H1 (cell line): ENCODE data around the gene EYA2. TPM values are rescaled to one million over a fixed set of nuclear protein-coding genes. Genes with fewer than 3 reads are reported as not detected.

Source experiments
- CTCF ChIA-PET: fragments of 300-600 bp; sonication (Branson Sonifier 250); formaldehyde crosslinking; loops from one replicate; lab custom pipeline; 2021; ENCODE audit not compliant: partially characterized antibody; lab: Charles Lee
- POLR2A ChIA-PET: fragments of 300-600 bp; sonication (Branson Sonifier 250); formaldehyde crosslinking; loops from one replicate; lab custom pipeline; 2021; ENCODE audit warnings: inconsistent platforms; ENCODE audit not compliant: partially characterized antibody; lab: Charles Lee
- DNase-seq, 2 experiments: peaks; one replicate each; pipeline versions ENCODE4 v3.0.0 to v3.0.0-alpha.2; 2010 to 2022; ENCODE audit warnings: low spot score in 2 of 2, low read depth in 1 of 2, mixed read lengths in 1 of 2
- FAIRE-seq: peaks from 2 replicates; lab custom pipeline; 2011; peaks lifted over from hg19 to GRCh38; lab: Jason Lieb, UNC
- H2AFZ ChIP-seq: 2 replicates; pipeline ENCODE4 v1.8.1; 2012; ENCODE audit warnings: low read length, inconsistent platforms
- H2AK5ac ChIP-seq: 2 replicates; pipeline ENCODE4 v1.6.1; 2013; ENCODE audit warnings: low read depth, low read length
- H2BK120ac ChIP-seq: replicated peaks from 2 replicates; pipeline ENCODE3; 2013; ENCODE audit warnings: low read depth, low read length, inconsistent platforms
- H2BK12ac ChIP-seq: 2 replicates; pipeline ENCODE4 v1.6.1; 2013; ENCODE audit warnings: low read depth, low read length
- H2BK15ac ChIP-seq: 2 replicates; pipeline ENCODE4 v1.6.1; 2013; ENCODE audit warnings: low read length
- H2BK20ac ChIP-seq: 2 replicates; pipeline ENCODE4 v1.6.1; 2013; ENCODE audit warnings: low read length
- H2BK5ac ChIP-seq: 2 replicates; pipeline ENCODE4 v1.6.1; 2013; ENCODE audit warnings: low read depth, low read length
- H3K14ac ChIP-seq: 2 replicates; pipeline ENCODE4 v1.6.1; 2013; ENCODE audit warnings: inconsistent platforms; ENCODE audit not compliant: insufficient read length
- H3K18ac ChIP-seq: 2 replicates; pipeline ENCODE4 v1.6.1; 2013; ENCODE audit warnings: low read length; ENCODE audit errors: extremely low read depth
- H3K23ac ChIP-seq: 2 replicates; pipeline ENCODE4 v1.6.1; 2013; ENCODE audit warnings: inconsistent platforms; ENCODE audit not compliant: insufficient read length
- H3K23me2 ChIP-seq: 2 replicates; pipeline ENCODE4 v1.6.1; 2013; ENCODE audit warnings: low read depth, low read length
- H3K27ac ChIP-seq: 2 replicates; pipeline ENCODE4 v1.6.1; 2011; ENCODE audit warnings: low read depth, low read length, inconsistent platforms
- H3K27me3 ChIP-seq, 4 experiments: replicated peaks in 1 of 4; 1 replicate in 1 of 4; 2 replicates in 3 of 4; pipeline versions ENCODE4 v1.6.1 to v1.8.1; 2011 to 2013; ENCODE audit warnings: low read length in 3 of 4, mild to moderate bottlenecking in 3 of 4, inconsistent platforms in 2 of 4, mixed read lengths in 2 of 4, moderate library complexity in 1 of 4; ENCODE audit not compliant: control insufficient read depth in 3 of 4, insufficient read depth in 3 of 4; ENCODE audit errors: extremely low read depth in 1 of 4
- H3K36me3 ChIP-seq, 4 experiments: 2 replicates each; pipeline versions ENCODE4 v1.6.1 to v1.8.1; 2011 to 2013; ENCODE audit warnings: mild to moderate bottlenecking in 4 of 4, low read length in 3 of 4, moderate library complexity in 2 of 4, control low read depth in 1 of 4, inconsistent platforms in 1 of 4; ENCODE audit not compliant: insufficient read depth in 4 of 4, control insufficient read depth in 2 of 4
- H3K4ac ChIP-seq: replicated peaks from 2 replicates; pipeline ENCODE3; 2013; ENCODE audit warnings: low read length, low read depth, mixed read lengths, inconsistent platforms; ENCODE audit not compliant: insufficient read length
- H3K4me1 ChIP-seq, 4 experiments: replicated peaks in 1 of 4; 1 replicate in 1 of 4; 2 replicates in 3 of 4; pipeline versions ENCODE4 v1.6.1 to v1.8.1; 2011 to 2013; ENCODE audit warnings: low read length in 3 of 4, inconsistent platforms in 2 of 4, mixed read lengths in 1 of 4; ENCODE audit not compliant: insufficient read depth in 4 of 4, control insufficient read depth in 3 of 4
- H3K4me2 ChIP-seq, 2 experiments: 2 replicates each; pipeline versions ENCODE4 v1.6.1 to v1.8.1; 2011 to 2013; ENCODE audit warnings: low read depth in 2 of 2, low read length in 2 of 2, control low read depth in 1 of 2, inconsistent platforms in 1 of 2, mild to moderate bottlenecking in 1 of 2; ENCODE audit not compliant: insufficient read depth in 1 of 2
- H3K4me3 ChIP-seq, 4 experiments: fragments of 200-600, 300-600 bp in 1 of 4; sonication (generic), shearing (Covaris generic), sonication (Bioruptor Twin) in 1 of 4; 2 replicates each; pipeline versions ENCODE4 v1.5.1 to v1.8.1; 2011 to 2016; ENCODE audit warnings: low read length in 4 of 4, low read depth in 3 of 4, control low read depth in 2 of 4, inconsistent platforms in 2 of 4, mild to moderate bottlenecking in 2 of 4, mixed read lengths in 1 of 4, moderate library complexity in 1 of 4; ENCODE audit not compliant: insufficient read depth in 2 of 4; ENCODE audit errors: extremely low read depth in 1 of 4
- H3K56ac ChIP-seq: replicated peaks from 2 replicates; pipeline ENCODE3; 2013; ENCODE audit warnings: low read depth, mild to moderate bottlenecking, mixed read lengths, low read length, inconsistent platforms; ENCODE audit not compliant: insufficient read length
- H3K79me1 ChIP-seq: 2 replicates; pipeline ENCODE4 v1.6.1; 2013; ENCODE audit warnings: low read depth, low read length, control low read depth
- H3K79me2 ChIP-seq, 2 experiments: 2 replicates each; pipeline versions ENCODE4 v1.6.1 to v1.8.1; 2012 to 2013; ENCODE audit warnings: low read length in 2 of 2, mild to moderate bottlenecking in 2 of 2, inconsistent platforms in 1 of 2; ENCODE audit not compliant: insufficient read depth in 2 of 2, control insufficient read depth in 1 of 2
- H3K9ac ChIP-seq, 4 experiments: replicated peaks in 1 of 4; 1 replicate in 1 of 4; 2 replicates in 3 of 4; pipeline versions ENCODE4 v1.6.1 to v1.8.1; 2011 to 2013; ENCODE audit warnings: low read depth in 3 of 4, low read length in 3 of 4, control low read depth in 2 of 4, mild to moderate bottlenecking in 2 of 4, moderate library complexity in 2 of 4, inconsistent platforms in 1 of 4; ENCODE audit errors: extremely low read depth in 1 of 4
- H3K9me3 ChIP-seq, 2 experiments: 2 replicates each; pipeline versions ENCODE4 v1.6.1 to v1.8.1; 2012 to 2013; ENCODE audit warnings: mild to moderate bottlenecking in 2 of 2, moderate library complexity in 2 of 2, control low read depth in 1 of 2, inconsistent platforms in 1 of 2, low read depth in 1 of 2, low read length in 1 of 2, mixed read lengths in 1 of 2; ENCODE audit not compliant: insufficient read depth in 2 of 2
- H4K20me1 ChIP-seq, 2 experiments: replicated peaks in 1 of 2; 2 replicates each; pipeline versions ENCODE3 to v1.8.1; 2011 to 2013; ENCODE audit warnings: inconsistent platforms in 2 of 2, low read length in 2 of 2, mild to moderate bottlenecking in 1 of 2; ENCODE audit not compliant: insufficient read depth in 2 of 2, control insufficient read depth in 1 of 2
- H4K5ac ChIP-seq: 2 replicates; pipeline ENCODE4 v1.6.1; 2013; ENCODE audit warnings: low read length, low read depth, mixed read lengths, inconsistent platforms; ENCODE audit not compliant: insufficient read length
- H4K8ac ChIP-seq: 2 replicates; pipeline ENCODE4 v1.8.0; 2013; ENCODE audit warnings: mild to moderate bottlenecking, moderate library complexity, low read length, inconsistent platforms; ENCODE audit not compliant: insufficient read depth; ENCODE audit errors: extremely low read depth
- H4K91ac ChIP-seq: replicated peaks from 2 replicates; pipeline ENCODE3; 2013; ENCODE audit warnings: low read length, mixed read lengths, inconsistent platforms; ENCODE audit not compliant: insufficient read length
- CBX8 ChIP-seq: fragments of 300-800, 300-1000 bp; sonication (generic); IDR thresholded peaks from 2 replicates; pipeline ENCODE4 v1.7.1; 2016; ENCODE audit warnings: low read depth, low read length, borderline replicate concordance
- GABPA ChIP-seq: IDR thresholded peaks from 2 replicates; pipeline ENCODE4 v1.6.1; 2011; ENCODE audit warnings: mild to moderate bottlenecking, low read length, moderate library complexity, borderline replicate concordance; ENCODE audit not compliant: insufficient read depth
- JUN ChIP-seq: IDR thresholded peaks from 2 replicates; pipeline ENCODE4 v1.6.1; 2011; ENCODE audit warnings: low read depth, mild to moderate bottlenecking, improper control_type of control experiment, low read length
- KDM5A ChIP-seq: fragments of 200-600 bp; IDR thresholded peaks from 2 replicates; pipeline ENCODE4 v1.7.1; 2012; ENCODE audit warnings: mild to moderate bottlenecking, low read length, inconsistent platforms, mixed read lengths
- POLR2A ChIP-seq, 2 experiments: IDR thresholded peaks; 1 replicate in 1 of 2; 2 replicates in 1 of 2; pipeline ENCODE4 v1.6.1; 2011; ENCODE audit warnings: low read depth in 2 of 2, low read length in 2 of 2, mild to moderate bottlenecking in 2 of 2; ENCODE audit errors: control extremely low read depth in 1 of 2
- SRF ChIP-seq: IDR thresholded peaks from 2 replicates; pipeline ENCODE4 v1.6.1; 2011; ENCODE audit warnings: mild to moderate bottlenecking, low read depth, low read length, moderate library complexity
- TAF1 ChIP-seq: IDR thresholded peaks from 2 replicates; pipeline ENCODE4 v1.6.1; 2011; ENCODE audit warnings: mild to moderate bottlenecking, low read depth, low read length
- TBP ChIP-seq: IDR thresholded peaks from 2 replicates; pipeline ENCODE4 v1.6.1; 2011; ENCODE audit warnings: low read depth, low read length, improper control_type of control experiment
- ZNF274 ChIP-seq: IDR thresholded peaks from 2 replicates; pipeline ENCODE4 v1.7.0; 2012; ENCODE audit warnings: low read length, borderline replicate concordance; ENCODE audit errors: extremely low read depth
- WGBS, 2 experiments: shearing (Covaris generic) in 1 of 2; methylation state at CpG; one replicate each; pipeline versions ENCODE4 v1.1.6 to v1.1.7; 2013 to 2015; ENCODE audit warnings: low lambda C conversion rate in 2 of 2, mixed read lengths in 2 of 2, inconsistent platforms in 1 of 2, low coverage in 1 of 2, missing lambda C conversion rate in 1 of 2; ENCODE audit not compliant: insufficient replicate concordance in 2 of 2, insufficient coverage in 1 of 2, insufficient read length in 1 of 2; ENCODE audit errors: extremely low coverage in 1 of 2, missing lambda C conversion rate in 1 of 2; 5-methylcytosine and 5-hydroxymethylcytosine counted together
- polyA plus RNA-seq, 7 experiments: library from polyadenylated mRNA; depleted of rRNA in 3 of 7; stranded (reverse) in 5 of 7; unstranded in 2 of 7; fragments of >200 nt in 5 of 7; fragments of 200-250 nt in 2 of 7; gene quantifications; 1 replicate in 5 of 7; 2 replicates in 1 of 7; 4 replicates in 1 of 7; pipeline versions ENCODE4 v1.2.1 to v1.2.3, GENCODE V29; 2011 to 2013; ENCODE audit warnings: missing spikeins in 2 of 7, mixed read lengths in 2 of 7
- total RNA-seq: library from RNA; stranded (reverse); fragmentation: NEBNext Ultra II Directional; extraction: Animal tissue kit (Norgen Biotek cat#: 25700); gene quantifications from 2 replicates; pipeline ENCODE4 v1.2.1, GENCODE V29; 2021

EYA2 gene
- total and polyA plus RNA-seq, 2 of the 8 experiments (the other 6 are each of a cell fraction or from before 2014, with no cell fraction given) = 1.6 to 1.7 TPM

DNA sequence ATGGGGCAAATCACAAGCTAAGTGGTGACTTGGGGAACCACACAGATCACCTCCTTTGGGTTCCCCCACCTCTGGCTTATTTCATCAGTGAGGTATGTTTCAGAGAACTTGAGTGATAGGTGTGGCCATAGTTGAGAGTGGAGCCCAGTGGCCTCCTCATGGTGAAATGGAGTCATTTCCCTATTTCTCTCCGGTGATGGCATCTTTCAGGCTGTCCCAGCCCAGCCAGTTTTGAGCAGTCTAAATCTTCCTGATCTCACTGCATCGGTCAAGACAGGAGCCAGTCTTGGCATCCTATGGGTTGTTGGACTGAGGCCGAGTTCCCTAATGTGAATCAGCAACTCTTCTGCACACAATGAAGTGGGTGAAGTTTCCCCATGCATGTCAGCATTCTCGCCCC is 132.4 kb downstream of the EYA2 start:
- H3K27ac ChIP-seq = no peak overlapping the region
- no peaks in the 10 kb centered on the region for H3K79me1 ChIP-seq
- no peak overlapping the region for H2BK120ac ChIP-seq
- no peak overlapping the region for H3K56ac ChIP-seq
- no peak overlapping the region for H4K5ac ChIP-seq
- no peak for FAIRE-seq
- no peaks in the 10 kb centered on the region for H3K4me1 ChIP-seq
- CTCF ChIA-PET = interaction anchor here (0.6 kb wide), 1 partner anchor 255 kb away, joined by 3 read pairs; no protein-coding TSS in a partner anchor
- TF ChIP-seq ZNF274 (no peak), GABPA (no peak), KDM5A (no peak), TAF1 (no peak), JUN (no peak), POLR2A (IDR thresholded peaks at IDR 0.05; ENCODE audit: control extremely low read depth in 1 of 2, low read depth in 2 of 2, low read length in 2 of 2) (no peak), TBP (no peak), SRF (no peak), CBX8 (no peak)
- TF ChIP-seq, all 59 proteins: peak for 0
- Histone ChIP-seq H3K27me3 (no peaks in the 10 kb centered on the region), H3K4ac (no peak overlapping the region), H3K4me3 (no peak overlapping the region), H2BK15ac (no peak overlapping the region), H2AK5ac (no peak overlapping the region), H3K9me3 (peaks cover 0 to 10% of the 10 kb centered on the region in 2 experiments; a peak in 1 of 4 replicates), H3K18ac (no peak overlapping the region), H4K20me1 (no peaks in the 10 kb centered on the region), H4K91ac (no peak overlapping the region), H3K14ac (no peak overlapping the region), H2BK20ac (no peak overlapping the region), H3K23me2 (no peaks in the 10 kb centered on the region), H2AFZ (no peak overlapping the region), H4K8ac (no peak overlapping the region), H3K4me2 (no peak overlapping the region), H2BK12ac (no peak overlapping the region), H3K79me2 (no peaks in the 10 kb centered on the region), H2BK5ac (no peak overlapping the region), H3K36me3 (no peaks in the 10 kb centered on the region), H3K9ac (no peak overlapping the region), H3K23ac (no peak overlapping the region)
- 90% methylated on average over 4 of the region's 4 CpGs; no CpG with 5 or more reads in 1 of the 2 experiments for WGBS, 2 experiments
- POLR2A ChIA-PET = no interaction called here
- DNase-seq = no peak
